Measurements from ENCODE around the gene MYO5C.

DNA sequence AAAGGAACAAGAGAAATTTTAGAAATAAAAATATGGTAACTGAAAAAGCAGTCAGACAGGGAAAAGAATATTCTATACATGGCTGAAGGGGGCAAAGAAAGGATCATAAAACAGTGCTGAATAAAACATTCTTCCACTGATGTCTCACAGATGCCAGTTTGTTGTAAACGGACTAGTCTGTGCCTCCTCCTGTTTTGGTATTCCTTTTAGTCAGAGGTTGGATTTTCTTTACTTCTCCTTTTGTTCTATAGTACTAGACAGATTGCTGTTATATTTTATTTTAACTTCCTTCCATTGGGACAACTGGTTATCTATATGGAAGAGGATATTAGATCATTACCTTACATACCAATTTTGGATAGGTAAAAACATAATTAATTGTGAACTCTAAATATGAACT lies 88.4 kb downstream of the MYO5C start:
- TF ChIP-seq POLR2A (IDR thresholded peaks at IDR 0.05; ENCODE audit: low read depth, low read length) (no peak), RAD21 (IDR thresholded peaks at IDR 0.05; ENCODE audit: low read length) (no peak), SMC3 (IDR thresholded peaks at IDR 0.05; ENCODE audit: low read depth, low read length) (no peak), MAFK (IDR thresholded peaks at IDR 0.05; ENCODE audit: low read depth, low read length) (no peak), MAZ (IDR thresholded peaks at IDR 0.05; ENCODE audit: borderline replicate concordance, low read depth, low read length) (no peak), RFX5 (IDR thresholded peaks at IDR 0.05; ENCODE audit: low read depth, low read length) (no peak), RCOR1 (IDR thresholded peaks at IDR 0.05; ENCODE audit: insufficient replicate concordance, low read length) (no peak), NFE2L2 (IDR thresholded peaks at IDR 0.05; ENCODE audit: low read depth, low read length) (no peak), FOS (IDR thresholded peaks at IDR 0.05; ENCODE audit: low read depth, low read length) (no peak), CEBPB (IDR thresholded peaks at IDR 0.05; ENCODE audit: low read depth, low read length) (no peak), BHLHE40 (IDR thresholded peaks at IDR 0.05; ENCODE audit: low read depth, low read length) (no peak)
- TF ChIP-seq, protein P1, sequence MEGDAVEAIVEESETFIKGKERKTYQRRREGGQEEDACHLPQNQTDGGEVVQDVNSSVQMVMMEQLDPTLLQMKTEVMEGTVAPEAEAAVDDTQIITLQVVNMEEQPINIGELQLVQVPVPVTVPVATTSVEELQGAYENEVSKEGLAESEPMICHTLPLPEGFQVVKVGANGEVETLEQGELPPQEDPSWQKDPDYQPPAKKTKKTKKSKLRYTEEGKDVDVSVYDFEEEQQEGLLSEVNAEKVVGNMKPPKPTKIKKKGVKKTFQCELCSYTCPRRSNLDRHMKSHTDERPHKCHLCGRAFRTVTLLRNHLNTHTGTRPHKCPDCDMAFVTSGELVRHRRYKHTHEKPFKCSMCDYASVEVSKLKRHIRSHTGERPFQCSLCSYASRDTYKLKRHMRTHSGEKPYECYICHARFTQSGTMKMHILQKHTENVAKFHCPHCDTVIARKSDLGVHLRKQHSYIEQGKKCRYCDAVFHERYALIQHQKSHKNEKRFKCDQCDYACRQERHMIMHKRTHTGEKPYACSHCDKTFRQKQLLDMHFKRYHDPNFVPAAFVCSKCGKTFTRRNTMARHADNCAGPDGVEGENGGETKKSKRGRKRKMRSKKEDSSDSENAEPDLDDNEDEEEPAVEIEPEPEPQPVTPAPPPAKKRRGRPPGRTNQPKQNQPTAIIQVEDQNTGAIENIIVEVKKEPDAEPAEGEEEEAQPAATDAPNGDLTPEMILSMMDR (conservative IDR thresholded peaks at IDR 0.05; ENCODE audit: low read depth, low read length), result no peak
- TF ChIP-seq, protein P2, sequence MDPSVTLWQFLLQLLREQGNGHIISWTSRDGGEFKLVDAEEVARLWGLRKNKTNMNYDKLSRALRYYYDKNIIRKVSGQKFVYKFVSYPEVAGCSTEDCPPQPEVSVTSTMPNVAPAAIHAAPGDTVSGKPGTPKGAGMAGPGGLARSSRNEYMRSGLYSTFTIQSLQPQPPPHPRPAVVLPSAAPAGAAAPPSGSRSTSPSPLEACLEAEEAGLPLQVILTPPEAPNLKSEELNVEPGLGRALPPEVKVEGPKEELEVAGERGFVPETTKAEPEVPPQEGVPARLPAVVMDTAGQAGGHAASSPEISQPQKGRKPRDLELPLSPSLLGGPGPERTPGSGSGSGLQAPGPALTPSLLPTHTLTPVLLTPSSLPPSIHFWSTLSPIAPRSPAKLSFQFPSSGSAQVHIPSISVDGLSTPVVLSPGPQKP (IDR thresholded peaks at IDR 0.05; ENCODE audit: borderline replicate concordance, low read depth, low read length), result no peak
